GM23338 (cell line): ENCODE data around the gene ZDHHC7. TPM values are rescaled to one million over a fixed set of nuclear protein-coding genes. Genes with fewer than 3 reads are reported as not detected.

Experiments
- ATAC-seq: fragments of 200-7000 bp; cut with Tn5 transposase; 3 replicates; pipeline ENCODE4 v1.9.1; 2020
- DNase-seq: peaks from one replicate; pipeline ENCODE4 v3.0.0-alpha.2; 2015; ENCODE audit warnings: low spot score
- H2AFZ ChIP-seq: fragments of 200-600 bp; sonication (generic); 2 replicates; pipeline ENCODE4 v1.8.0; 2016; ENCODE audit warnings: antibody characterized with exemption, mild to moderate bottlenecking, moderate library complexity
- H3F3A ChIP-seq: fragments of 200-600 bp; sonication (generic); replicated peaks from 2 replicates; pipeline ENCODE4 v1.8.0; 2017; ENCODE audit warnings: antibody characterized with exemption, mixed run types, low read depth
- H3K27ac ChIP-seq: fragments of 200-600 bp; sonication (generic); 2 replicates; pipeline ENCODE4 v1.6.1; 2016; ENCODE audit warnings: low read depth
- H3K27me3 ChIP-seq: fragments of 200-600 bp; sonication (generic); 2 replicates; pipeline ENCODE4 v1.8.0; 2016; ENCODE audit warnings: mild to moderate bottlenecking, mixed run types, moderate library complexity; ENCODE audit not compliant: insufficient read depth
- H3K36me3 ChIP-seq: fragments of 200-600 bp; sonication (generic); 2 replicates; pipeline ENCODE4 v1.8.0; 2016; ENCODE audit warnings: mild to moderate bottlenecking; ENCODE audit not compliant: insufficient read depth
- H3K4me1 ChIP-seq: fragments of 200-600 bp; sonication (generic); 2 replicates; pipeline ENCODE4 v1.8.0; 2016; ENCODE audit warnings: mild to moderate bottlenecking, moderate library complexity; ENCODE audit not compliant: insufficient read depth
- H3K4me2 ChIP-seq: fragments of 200-600 bp; sonication (generic); 2 replicates; pipeline ENCODE4 v1.7.1; 2017; ENCODE audit warnings: mixed run types
- H3K4me3 ChIP-seq: fragments of 200-600 bp; sonication (generic); 2 replicates; pipeline ENCODE4 v1.6.1; 2016; ENCODE audit warnings: mixed run types
- H3K79me2 ChIP-seq: fragments of 200-600 bp; sonication (generic); replicated peaks from 2 replicates; pipeline ENCODE4 v1.8.0; 2017; ENCODE audit warnings: mild to moderate bottlenecking; ENCODE audit not compliant: insufficient read depth
- H3K9me2 ChIP-seq: fragments of 200-600 bp; sonication (generic); 2 replicates; pipeline ENCODE4 v1.8.0; 2017; ENCODE audit not compliant: insufficient read depth
- H4K20me1 ChIP-seq: fragments of 200-600 bp; sonication (generic); replicated peaks from 2 replicates; pipeline ENCODE4 v1.8.0; 2017; ENCODE audit warnings: mild to moderate bottlenecking; ENCODE audit not compliant: insufficient read depth
- H3K27ac Mint-ChIP-seq: 2 replicates; pipeline ENCODE4 v1.8.0; 2020; ENCODE audit warnings: inconsistent platforms, mild to moderate bottlenecking, moderate library complexity, mixed read lengths
- H3K27me3 Mint-ChIP-seq: 3 replicates; pipeline ENCODE4 v1.8.0; 2022; ENCODE audit warnings: low read depth, mild to moderate bottlenecking, moderate library complexity, mixed read lengths, inconsistent platforms; ENCODE audit not compliant: insufficient read depth, poor library complexity
- H3K36me3 Mint-ChIP-seq: 3 replicates; pipeline ENCODE4 v1.8.0; 2021; ENCODE audit warnings: low read depth, mild to moderate bottlenecking, inconsistent platforms, moderate library complexity, mixed read lengths
- H3K4me1 Mint-ChIP-seq: 3 replicates; pipeline ENCODE4 v1.8.0; 2020; ENCODE audit warnings: mild to moderate bottlenecking, inconsistent platforms, mixed read lengths
- H3K4me3 Mint-ChIP-seq: 3 replicates; pipeline ENCODE4 v1.8.0; 2021; ENCODE audit warnings: moderate library complexity, mild to moderate bottlenecking, inconsistent platforms, mixed read lengths
- H3K9me3 Mint-ChIP-seq: 3 replicates; pipeline ENCODE4 v1.8.0; 2020; ENCODE audit warnings: moderate library complexity, mild to moderate bottlenecking, inconsistent platforms, mixed read lengths
- CREB1 ChIP-seq: fragments of 250-450 bp; sonication (Bioruptor Pico); IDR thresholded peaks from 2 replicates; pipeline ENCODE4 v1.5.0; 2020; ENCODE audit warnings: low read depth, mild to moderate bottlenecking, moderate library complexity
- ETS1 ChIP-seq: IDR thresholded peaks from 2 replicates; pipeline ENCODE4 v1.6.1; 2016; ENCODE audit warnings: antibody characterized with exemption
- EZH2phosphoT487 ChIP-seq: fragments of 200-600 bp; sonication (generic); IDR thresholded peaks from one replicate; pipeline ENCODE4 v1.8.1; 2018; ENCODE audit warnings: antibody characterized with exemption; ENCODE audit not compliant: unreplicated experiment
- POLR2AphosphoS5 ChIP-seq: IDR thresholded peaks from 2 replicates; pipeline ENCODE4 v1.6.1; 2016; ENCODE audit warnings: antibody characterized with exemption, low read depth
- STAT1 ChIP-seq: IDR thresholded peaks from one replicate; pipeline ENCODE4 v1.6.1; 2016; ENCODE audit warnings: antibody characterized with exemption; ENCODE audit not compliant: unreplicated experiment
- polyA plus RNA-seq: library from polyadenylated mRNA; unstranded; fragments of >200 nt; fragmentation: Nextera tagmentation; extraction: Ambion mirVana; gene quantifications from 2 replicates; pipeline ENCODE4 v1.2.1, GENCODE V29; 2016
- total RNA-seq: library from RNA; depleted of rRNA; stranded (reverse); fragments of >200 nt; shearing (Covaris generic); gene quantifications from 2 replicates; pipeline ENCODE4 v1.2.3, GENCODE V29; 2014
- TF ChIP-seq, protein P1 (sequence below), 2 experiments: fragments of 200-600 bp in 1 of 2; sonication (generic) in 1 of 2; conservative IDR thresholded peaks; 2 replicates each; pipeline versions ENCODE4 v1.5.1 to v1.6.1; 2016 to 2017; ENCODE audit warnings: antibody characterized with exemption in 2 of 2, low read depth in 2 of 2, mild to moderate bottlenecking in 2 of 2, moderate library complexity in 1 of 2
- TF ChIP-seq, protein P2 (sequence below): fragments of 250-450 bp; sonication (Bioruptor Pico); IDR thresholded peaks from 2 replicates; pipeline ENCODE4 v1.5.0; 2020; ENCODE audit warnings: mild to moderate bottlenecking, moderate library complexity
- TF ChIP-seq, protein P3 (sequence below): IDR thresholded peaks from one replicate; pipeline ENCODE4 v1.6.1; 2018; ENCODE audit warnings: antibody characterized with exemption; ENCODE audit not compliant: unreplicated experiment

The ZDHHC7 gene
- total and polyA plus RNA-seq, 2 experiments from 2014 or later: 13.1 to 46.1 TPM

- peak; percentile 30 for DNase-seq
- Histone ChIP-seq H3K4me2 (no peak overlapping the region), H3K27me3 (no peaks in the 10 kb centered on the region), H3K4me1 (no peaks in the 10 kb centered on the region; the same call in 1 of the 2 replicates), H4K20me1 (peaks cover 45% of the 10 kb centered on the region), H3K79me2 (peaks cover 97% of the 10 kb centered on the region), H3K4me3 (no peak overlapping the region), H3K9me2 (no peaks in the 10 kb centered on the region), H2AFZ (no peak overlapping the region), H3F3A (0 out of 2 replicates have a peak, but pooled peaks cover 5% of the 10 kb centered on the region), H3K36me3 (no peaks in the 10 kb centered on the region), H3K27ac (0 out of 2 replicates have a peak overlapping the region, but pooled peaks have one; percentile 50)
- peaks cover 6% of the 10 kb centered on the region for H3K27me3 Mint-ChIP-seq
- peak overlapping the region; percentile 12; the same call in 1 of the 2 replicates for H3K27ac Mint-ChIP-seq
- ATAC-seq: peak; percentile 76
- TF ChIP-seq STAT1 (no peak), POLR2AphosphoS5 (no peak), CREB1 (no peak)
- TF ChIP-seq, protein P1, sequence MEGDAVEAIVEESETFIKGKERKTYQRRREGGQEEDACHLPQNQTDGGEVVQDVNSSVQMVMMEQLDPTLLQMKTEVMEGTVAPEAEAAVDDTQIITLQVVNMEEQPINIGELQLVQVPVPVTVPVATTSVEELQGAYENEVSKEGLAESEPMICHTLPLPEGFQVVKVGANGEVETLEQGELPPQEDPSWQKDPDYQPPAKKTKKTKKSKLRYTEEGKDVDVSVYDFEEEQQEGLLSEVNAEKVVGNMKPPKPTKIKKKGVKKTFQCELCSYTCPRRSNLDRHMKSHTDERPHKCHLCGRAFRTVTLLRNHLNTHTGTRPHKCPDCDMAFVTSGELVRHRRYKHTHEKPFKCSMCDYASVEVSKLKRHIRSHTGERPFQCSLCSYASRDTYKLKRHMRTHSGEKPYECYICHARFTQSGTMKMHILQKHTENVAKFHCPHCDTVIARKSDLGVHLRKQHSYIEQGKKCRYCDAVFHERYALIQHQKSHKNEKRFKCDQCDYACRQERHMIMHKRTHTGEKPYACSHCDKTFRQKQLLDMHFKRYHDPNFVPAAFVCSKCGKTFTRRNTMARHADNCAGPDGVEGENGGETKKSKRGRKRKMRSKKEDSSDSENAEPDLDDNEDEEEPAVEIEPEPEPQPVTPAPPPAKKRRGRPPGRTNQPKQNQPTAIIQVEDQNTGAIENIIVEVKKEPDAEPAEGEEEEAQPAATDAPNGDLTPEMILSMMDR (conservative IDR thresholded peaks at IDR 0.05; ENCODE audit: low read depth in 2 of 2): peak in 1 of 2 experiments; percentile 34; a peak in 2 of 4 replicates
- peaks cover 5% of the 10 kb centered on the region; the same call in 1 of the 3 replicates for H3K36me3 Mint-ChIP-seq
- H3K4me3 Mint-ChIP-seq: no peak overlapping the region
- peaks cover 35% of the 10 kb centered on the region for H3K4me1 Mint-ChIP-seq
- H3K9me3 Mint-ChIP-seq: no peaks in the 10 kb centered on the region
Observed at GRCh38 chr16:85003076-85003475, 8.3 kb downstream of the ZDHHC7 start.

- peak; percentile 43 for ATAC-seq
- Histone ChIP-seq H3K27ac (peak overlapping the region; percentile 50; the same call in 1 of the 2 replicates), H4K20me1 (peaks cover 41% of the 10 kb centered on the region), H3K4me1 (no peaks in the 10 kb centered on the region; the same call in 1 of the 2 replicates), H3K36me3 (no peaks in the 10 kb centered on the region), H3K4me3 (no peak overlapping the region), H3K4me2 (no peak overlapping the region), H2AFZ (no peak overlapping the region), H3F3A (0 out of 2 replicates have a peak, but pooled peaks cover 5% of the 10 kb centered on the region), H3K27me3 (no peaks in the 10 kb centered on the region), H3K79me2 (peaks cover 94% of the 10 kb centered on the region), H3K9me2 (no peaks in the 10 kb centered on the region)
- Mint-ChIP-seq H3K4me1 (peaks cover 35% of the 10 kb centered on the region), H3K9me3 (no peaks in the 10 kb centered on the region), H3K27me3 (peaks cover 6% of the 10 kb centered on the region), H3K4me3 (no peak overlapping the region), H3K36me3 (peaks cover 5% of the 10 kb centered on the region; the same call in 1 of the 3 replicates), H3K27ac (peak overlapping the region; percentile 12)
- DNase-seq: no peak
- no peak for TF ChIP-seq CREB1
- TF ChIP-seq, protein P2, sequence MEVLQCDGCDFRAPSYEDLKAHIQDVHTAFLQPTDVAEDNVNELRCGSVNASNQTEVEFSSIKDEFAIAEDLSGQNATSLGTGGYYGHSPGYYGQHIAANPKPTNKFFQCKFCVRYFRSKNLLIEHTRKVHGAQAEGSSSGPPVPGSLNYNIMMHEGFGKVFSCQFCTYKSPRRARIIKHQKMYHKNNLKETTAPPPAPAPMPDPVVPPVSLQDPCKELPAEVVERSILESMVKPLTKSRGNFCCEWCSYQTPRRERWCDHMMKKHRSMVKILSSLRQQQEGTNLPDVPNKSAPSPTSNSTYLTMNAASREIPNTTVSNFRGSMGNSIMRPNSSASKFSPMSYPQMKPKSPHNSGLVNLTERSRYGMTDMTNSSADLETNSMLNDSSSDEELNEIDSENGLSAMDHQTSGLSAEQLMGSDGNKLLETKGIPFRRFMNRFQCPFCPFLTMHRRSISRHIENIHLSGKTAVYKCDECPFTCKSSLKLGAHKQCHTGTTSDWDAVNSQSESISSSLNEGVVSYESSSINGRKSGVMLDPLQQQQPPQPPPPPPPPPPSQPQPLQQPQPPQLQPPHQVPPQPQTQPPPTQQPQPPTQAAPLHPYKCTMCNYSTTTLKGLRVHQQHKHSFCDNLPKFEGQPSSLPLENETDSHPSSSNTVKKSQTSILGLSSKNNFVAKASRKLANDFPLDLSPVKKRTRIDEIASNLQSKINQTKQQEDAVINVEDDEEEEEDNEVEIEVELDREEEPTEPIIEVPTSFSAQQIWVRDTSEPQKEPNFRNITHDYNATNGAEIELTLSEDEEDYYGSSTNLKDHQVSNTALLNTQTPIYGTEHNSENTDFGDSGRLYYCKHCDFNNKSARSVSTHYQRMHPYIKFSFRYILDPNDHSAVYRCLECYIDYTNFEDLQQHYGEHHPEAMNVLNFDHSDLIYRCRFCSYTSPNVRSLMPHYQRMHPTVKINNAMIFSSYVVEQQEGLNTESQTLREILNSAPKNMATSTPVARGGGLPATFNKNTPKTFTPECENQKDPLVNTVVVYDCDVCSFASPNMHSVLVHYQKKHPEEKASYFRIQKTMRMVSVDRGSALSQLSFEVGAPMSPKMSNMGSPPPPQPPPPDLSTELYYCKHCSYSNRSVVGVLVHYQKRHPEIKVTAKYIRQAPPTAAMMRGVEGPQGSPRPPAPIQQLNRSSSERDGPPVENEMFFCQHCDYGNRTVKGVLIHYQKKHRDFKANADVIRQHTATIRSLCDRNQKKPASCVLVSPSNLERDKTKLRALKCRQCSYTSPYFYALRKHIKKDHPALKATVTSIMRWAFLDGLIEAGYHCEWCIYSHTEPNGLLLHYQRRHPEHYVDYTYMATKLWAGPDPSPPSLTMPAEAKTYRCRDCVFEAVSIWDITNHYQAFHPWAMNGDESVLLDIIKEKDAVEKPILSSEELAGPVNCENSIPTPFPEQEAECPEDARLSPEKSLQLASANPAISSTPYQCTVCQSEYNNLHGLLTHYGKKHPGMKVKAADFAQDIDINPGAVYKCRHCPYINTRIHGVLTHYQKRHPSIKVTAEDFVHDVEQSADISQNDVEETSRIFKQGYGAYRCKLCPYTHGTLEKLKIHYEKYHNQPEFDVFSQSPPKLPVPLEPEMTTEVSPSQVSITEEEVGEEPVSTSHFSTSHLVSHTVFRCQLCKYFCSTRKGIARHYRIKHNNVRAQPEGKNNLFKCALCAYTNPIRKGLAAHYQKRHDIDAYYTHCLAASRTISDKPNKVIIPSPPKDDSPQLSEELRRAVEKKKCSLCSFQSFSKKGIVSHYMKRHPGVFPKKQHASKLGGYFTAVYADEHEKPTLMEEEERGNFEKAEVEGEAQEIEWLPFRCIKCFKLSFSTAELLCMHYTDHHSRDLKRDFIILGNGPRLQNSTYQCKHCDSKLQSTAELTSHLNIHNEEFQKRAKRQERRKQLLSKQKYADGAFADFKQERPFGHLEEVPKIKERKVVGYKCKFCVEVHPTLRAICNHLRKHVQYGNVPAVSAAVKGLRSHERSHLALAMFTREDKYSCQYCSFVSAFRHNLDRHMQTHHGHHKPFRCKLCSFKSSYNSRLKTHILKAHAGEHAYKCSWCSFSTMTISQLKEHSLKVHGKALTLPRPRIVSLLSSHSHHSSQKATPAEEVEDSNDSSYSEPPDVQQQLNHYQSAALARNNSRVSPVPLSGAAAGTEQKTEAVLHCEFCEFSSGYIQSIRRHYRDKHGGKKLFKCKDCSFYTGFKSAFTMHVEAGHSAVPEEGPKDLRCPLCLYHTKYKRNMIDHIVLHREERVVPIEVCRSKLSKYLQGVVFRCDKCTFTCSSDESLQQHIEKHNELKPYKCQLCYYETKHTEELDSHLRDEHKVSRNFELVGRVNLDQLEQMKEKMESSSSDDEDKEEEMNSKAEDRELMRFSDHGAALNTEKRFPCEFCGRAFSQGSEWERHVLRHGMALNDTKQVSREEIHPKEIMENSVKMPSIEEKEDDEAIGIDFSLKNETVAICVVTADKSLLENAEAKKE (CRISPR knock-in tag): no peak
- TF ChIP-seq ETS1: no peak
- no peak for TF ChIP-seq EZH2phosphoT487
- TF ChIP-seq, protein P3, sequence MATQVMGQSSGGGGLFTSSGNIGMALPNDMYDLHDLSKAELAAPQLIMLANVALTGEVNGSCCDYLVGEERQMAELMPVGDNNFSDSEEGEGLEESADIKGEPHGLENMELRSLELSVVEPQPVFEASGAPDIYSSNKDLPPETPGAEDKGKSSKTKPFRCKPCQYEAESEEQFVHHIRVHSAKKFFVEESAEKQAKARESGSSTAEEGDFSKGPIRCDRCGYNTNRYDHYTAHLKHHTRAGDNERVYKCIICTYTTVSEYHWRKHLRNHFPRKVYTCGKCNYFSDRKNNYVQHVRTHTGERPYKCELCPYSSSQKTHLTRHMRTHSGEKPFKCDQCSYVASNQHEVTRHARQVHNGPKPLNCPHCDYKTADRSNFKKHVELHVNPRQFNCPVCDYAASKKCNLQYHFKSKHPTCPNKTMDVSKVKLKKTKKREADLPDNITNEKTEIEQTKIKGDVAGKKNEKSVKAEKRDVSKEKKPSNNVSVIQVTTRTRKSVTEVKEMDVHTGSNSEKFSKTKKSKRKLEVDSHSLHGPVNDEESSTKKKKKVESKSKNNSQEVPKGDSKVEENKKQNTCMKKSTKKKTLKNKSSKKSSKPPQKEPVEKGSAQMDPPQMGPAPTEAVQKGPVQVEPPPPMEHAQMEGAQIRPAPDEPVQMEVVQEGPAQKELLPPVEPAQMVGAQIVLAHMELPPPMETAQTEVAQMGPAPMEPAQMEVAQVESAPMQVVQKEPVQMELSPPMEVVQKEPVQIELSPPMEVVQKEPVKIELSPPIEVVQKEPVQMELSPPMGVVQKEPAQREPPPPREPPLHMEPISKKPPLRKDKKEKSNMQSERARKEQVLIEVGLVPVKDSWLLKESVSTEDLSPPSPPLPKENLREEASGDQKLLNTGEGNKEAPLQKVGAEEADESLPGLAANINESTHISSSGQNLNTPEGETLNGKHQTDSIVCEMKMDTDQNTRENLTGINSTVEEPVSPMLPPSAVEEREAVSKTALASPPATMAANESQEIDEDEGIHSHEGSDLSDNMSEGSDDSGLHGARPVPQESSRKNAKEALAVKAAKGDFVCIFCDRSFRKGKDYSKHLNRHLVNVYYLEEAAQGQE: no peak
- TF ChIP-seq STAT1: no peak
Observed at GRCh38 chr16:85002608-85003007, 8.7 kb downstream of the ZDHHC7 start.
